Measurements from ENCODE around the gene CYP2R1. TPM values are rescaled to one million over a fixed set of nuclear protein-coding genes. Genes with fewer than 3 reads are reported as not detected.
"Not testable (repeated sequence)": the region's sequence is repeated elsewhere in the genome, so short reads cannot be mapped to it uniquely, and the experiment has no call there.

Gene CYP2R1
- total and polyA plus RNA-seq, 7 experiments from 2014 or later, result 13.3 to 19.1 (median 15.1) TPM

- Mint-ChIP-seq H3K4me3 (no peak overlapping the region), H3K27me3 (no peaks in the 10 kb centered on the region), H3K4me1 (peaks cover 20 to 58% (median 48%) of the 10 kb centered on the region in 7 donors), H3K27ac (peak overlapping the region in 3 of 9 donors; percentile 4 to 53 (median 18)), H3K36me3 (peaks cover 13 to 59% (median 32%) of the 10 kb centered on the region in 5 donors), H3K9me3 (peaks cover 3 to 20% (median 7%) of the 10 kb centered on the region in 11 donors)
- POLR2A ChIA-PET, result interaction anchor here (1.2 kb wide), 1 partner anchor 8 kb away, joined by 4 read pairs; no protein-coding TSS in a partner anchor
- CTCF ChIA-PET, result no interaction called here
- Histone ChIP-seq H3K4me3 (ENCODE audit: low read length) (no peak overlapping the region), H3K4me1 (ENCODE audit: control insufficient read depth in 2 of 2, insufficient read depth in 2 of 2, low read length in 2 of 2) (peaks cover 0 to 17% of the 10 kb centered on the region in 2 donors), H3K27me3 (ENCODE audit: control insufficient read depth in 2 of 2, insufficient read depth in 2 of 2, low read length in 2 of 2) (no peaks in the 10 kb centered on the region), H3K9me3 (ENCODE audit: control insufficient read depth in 2 of 3, low read length in 3 of 3) (no peaks in the 10 kb centered on the region), H3K36me3 (ENCODE audit: control insufficient read depth in 2 of 3, insufficient read depth in 3 of 3, low read length in 3 of 3) (peaks cover 0 to 10% (median 3%) of the 10 kb centered on the region in 3 experiments), H3K27ac (ENCODE audit: low read depth, low read length) (no peak overlapping the region)
- DNase-seq (no peak), ATAC-seq (no peak)
- intact Hi-C loops (cut with micrococcal nuclease), result no loop called here
These were observed 7.3 kb downstream of the CYP2R1 start for GRCh38 chr11:14884667-14885273.

GRCh38 chr11:14883683-14884082 lies 8.3 kb downstream of the CYP2R1 start:
- Mint-ChIP-seq H3K9me3 (peaks cover 3 to 20% (median 7%) of the 10 kb centered on the region in 11 donors), H3K4me1 (peaks cover 20 to 47% (median 38%) of the 10 kb centered on the region in 7 donors), H3K36me3 (peaks cover 13 to 57% (median 38%) of the 10 kb centered on the region in 5 donors)
- H3K9me3 ChIP-seq (ENCODE audit: control insufficient read depth in 2 of 3, low read length in 3 of 3); H3K4me3 Mint-ChIP-seq; POLR2A ChIA-PET; H3K27me3 ChIP-seq (ENCODE audit: control insufficient read depth in 2 of 2, insufficient read depth in 2 of 2, low read length in 2 of 2); H3K4me1 ChIP-seq (ENCODE audit: control insufficient read depth in 2 of 2, insufficient read depth in 2 of 2, low read length in 2 of 2); CTCF ChIA-PET; H3K27me3 Mint-ChIP-seq; H3K27ac ChIP-seq (ENCODE audit: low read depth, low read length); DNase-seq; H3K4me3 ChIP-seq (ENCODE audit: low read length); ATAC-seq; intact Hi-C loops (cut with micrococcal nuclease); H3K27ac Mint-ChIP-seq: not testable (repeated sequence)
- peaks cover 0 to 10% (median 3%) of the 10 kb centered on the region in 3 experiments for H3K36me3 ChIP-seq (ENCODE audit: control insufficient read depth in 2 of 3, insufficient read depth in 3 of 3, low read length in 3 of 3)

- H3K27ac ChIP-seq (ENCODE audit: low read depth, low read length), result no peak overlapping the region
- ATAC-seq, result no peak
- H3K4me1 ChIP-seq (ENCODE audit: control insufficient read depth in 2 of 2, insufficient read depth in 2 of 2, low read length in 2 of 2), result no peaks in the 10 kb centered on the region
- no peaks in the 10 kb centered on the region for H3K27me3 Mint-ChIP-seq
- no peak overlapping the region for H3K4me3 Mint-ChIP-seq
- H3K9me3 Mint-ChIP-seq, result peaks cover 3 to 20% (median 7%) of the 10 kb centered on the region in 11 donors
- H3K27me3 ChIP-seq (ENCODE audit: control insufficient read depth in 2 of 2, insufficient read depth in 2 of 2, low read length in 2 of 2), result no peaks in the 10 kb centered on the region
- peaks cover 0 to 15% (median 3%) of the 10 kb centered on the region in 3 experiments for H3K36me3 ChIP-seq (ENCODE audit: control insufficient read depth in 2 of 3, insufficient read depth in 3 of 3, low read length in 3 of 3)
- no peaks in the 10 kb centered on the region for H3K9me3 ChIP-seq (ENCODE audit: control insufficient read depth in 2 of 3, low read length in 3 of 3)
- H3K4me1 Mint-ChIP-seq, result peaks cover 14 to 33% (median 25%) of the 10 kb centered on the region in 7 donors
- intact Hi-C loops (cut with micrococcal nuclease), result no loop called here
- ChIA-PET CTCF (interaction anchor here (1.3 kb wide), 1 partner anchor 26 kb away, joined by 4 read pairs; no protein-coding TSS in a partner anchor), POLR2A (interaction anchor here (0.6 kb wide), 1 partner anchor 721 kb away, joined by 3 read pairs; no protein-coding TSS in a partner anchor)
- DNase-seq, result no peak
- peaks cover 16 to 60% (median 51%) of the 10 kb centered on the region in 5 donors for H3K36me3 Mint-ChIP-seq
- peak overlapping the region in 2 of 9 donors; percentile 19 to 21 for H3K27ac Mint-ChIP-seq
- no peak overlapping the region for H3K4me3 ChIP-seq (ENCODE audit: low read length)
These were observed 9.8 kb downstream of the CYP2R1 start for GRCh38 chr11:14882196-14882595.

GRCh38 chr11:14881576-14882193 lies 10.3 kb downstream of the CYP2R1 start:
- POLR2A ChIA-PET, result interaction anchor here (0.6 kb wide), 1 partner anchor 720 kb away, joined by 3 read pairs; no protein-coding TSS in a partner anchor
- Histone ChIP-seq H3K9me3 (ENCODE audit: control insufficient read depth in 2 of 3, low read length in 3 of 3) (no peaks in the 10 kb centered on the region), H3K4me1 (ENCODE audit: control insufficient read depth in 2 of 2, insufficient read depth in 2 of 2, low read length in 2 of 2) (no peaks in the 10 kb centered on the region), H3K27ac (ENCODE audit: low read depth, low read length) (no peak overlapping the region), H3K27me3 (ENCODE audit: control insufficient read depth in 2 of 2, insufficient read depth in 2 of 2, low read length in 2 of 2) (no peaks in the 10 kb centered on the region), H3K36me3 (ENCODE audit: control insufficient read depth in 2 of 3, insufficient read depth in 3 of 3, low read length in 3 of 3) (peaks cover 0 to 17% (median 3%) of the 10 kb centered on the region in 3 experiments), H3K4me3 (ENCODE audit: low read length) (no peak overlapping the region)
- H3K36me3 Mint-ChIP-seq, result peaks cover 16 to 57% (median 53%) of the 10 kb centered on the region in 5 donors
- H3K27ac Mint-ChIP-seq, result peak overlapping the region in 1 of 9 donors; percentile 21
- intact Hi-C loops (cut with micrococcal nuclease), result no loop called here
- no peaks in the 10 kb centered on the region for H3K27me3 Mint-ChIP-seq
- H3K4me3 Mint-ChIP-seq, result no peak overlapping the region
- CTCF ChIA-PET, result interaction anchor here (1.3 kb wide), 1 partner anchor 27 kb away, joined by 4 read pairs; no protein-coding TSS in a partner anchor
- DNase-seq (no peak), ATAC-seq (no peak)
- H3K4me1 Mint-ChIP-seq, result peaks cover 9 to 28% (median 20%) of the 10 kb centered on the region in 7 donors
- peaks cover 3 to 20% (median 7%) of the 10 kb centered on the region in 11 donors for H3K9me3 Mint-ChIP-seq

- Mint-ChIP-seq H3K36me3 (peaks cover 12 to 78% (median 52%) of the 10 kb centered on the region in 5 donors), H3K27me3 (no peaks in the 10 kb centered on the region), H3K9me3 (peaks cover 0 to 2% (median 0%) of the 10 kb centered on the region in 11 donors), H3K27ac (no peak overlapping the region), H3K4me1 (peaks cover 5 to 17% (median 13%) of the 10 kb centered on the region in 7 donors), H3K4me3 (no peak overlapping the region)
- intact Hi-C loops (cut with micrococcal nuclease), result no loop called here
- Histone ChIP-seq H3K4me1 (ENCODE audit: control insufficient read depth in 2 of 2, insufficient read depth in 2 of 2, low read length in 2 of 2) (no peaks in the 10 kb centered on the region), H3K4me3 (ENCODE audit: low read length) (no peak overlapping the region), H3K27me3 (ENCODE audit: control insufficient read depth in 2 of 2, insufficient read depth in 2 of 2, low read length in 2 of 2) (no peaks in the 10 kb centered on the region), H3K27ac (ENCODE audit: low read depth, low read length) (no peak overlapping the region), H3K9me3 (ENCODE audit: control insufficient read depth in 2 of 3, low read length in 3 of 3) (no peaks in the 10 kb centered on the region), H3K36me3 (ENCODE audit: control insufficient read depth in 2 of 3, insufficient read depth in 3 of 3, low read length in 3 of 3) (peaks cover 3 to 45% (median 5%) of the 10 kb centered on the region in 3 experiments)
- ATAC-seq (no peak), DNase-seq (no peak)
- ChIA-PET POLR2A (no interaction called here), CTCF (no interaction called here)
These were observed 16.9 kb downstream of the CYP2R1 start for GRCh38 chr11:14875163-14875562.

- H3K4me3 ChIP-seq (ENCODE audit: low read length), result no peak overlapping the region
- POLR2A ChIA-PET, result no interaction called here
- H3K9me3 ChIP-seq (ENCODE audit: control insufficient read depth in 2 of 3, low read length in 3 of 3), result no peaks in the 10 kb centered on the region
- no peak for DNase-seq
- H3K36me3 Mint-ChIP-seq, result peaks cover 15 to 81% (median 56%) of the 10 kb centered on the region in 5 donors
- H3K36me3 ChIP-seq (ENCODE audit: control insufficient read depth in 2 of 3, insufficient read depth in 3 of 3, low read length in 3 of 3), result peaks cover 5 to 56% (median 8%) of the 10 kb centered on the region in 3 experiments
- H3K27me3 ChIP-seq (ENCODE audit: control insufficient read depth in 2 of 2, insufficient read depth in 2 of 2, low read length in 2 of 2), result no peaks in the 10 kb centered on the region
- CTCF ChIA-PET, result interaction anchor here (1.6 kb wide), 1 partner anchor 34 kb away, joined by 5 read pairs; no protein-coding TSS in a partner anchor
- H3K27ac ChIP-seq (ENCODE audit: low read depth, low read length), result no peak overlapping the region
- peaks cover 0 to 2% (median 0%) of the 10 kb centered on the region in 11 donors for H3K9me3 Mint-ChIP-seq
- no peaks in the 10 kb centered on the region for H3K27me3 Mint-ChIP-seq
- intact Hi-C loops (cut with micrococcal nuclease), result loop anchor here in 1 of 2 donors (2.0 kb wide), 1 partner anchor 13 kb away; no protein-coding TSS in a partner anchor
- no peak overlapping the region for H3K4me3 Mint-ChIP-seq
- H3K4me1 ChIP-seq (ENCODE audit: control insufficient read depth in 2 of 2, insufficient read depth in 2 of 2, low read length in 2 of 2), result no peaks in the 10 kb centered on the region
- no peak for ATAC-seq
- peaks cover 5 to 25% (median 13%) of the 10 kb centered on the region in 7 donors for H3K4me1 Mint-ChIP-seq
- peak overlapping the region in 8 of 9 donors; percentile 15 to 62 (median 42) for H3K27ac Mint-ChIP-seq
These were observed 18.4 kb downstream of the CYP2R1 start for GRCh38 chr11:14873632-14874031.
